Omental fat pad (tissue), 4 donors: ENCODE data around the gene BDKRB2. TPM values are rescaled to one million over a fixed set of nuclear protein-coding genes. Genes with fewer than 3 reads are reported as not detected.

ENCODE experiments used
- ATAC-seq: fragments of 150-250 bp; one replicate; pipeline ENCODE4 v1.9.1; 2016; ENCODE audit warnings: mild to moderate bottlenecking, moderate library complexity; ENCODE audit not compliant: low FRiP score
- DNase-seq: peaks from one replicate; pipeline ENCODE4 v3.0.0-alpha.2; 2019; ENCODE audit warnings: low spot score
- total RNA-seq, 4 donors: library from RNA; depleted of rRNA; stranded (reverse); fragments of >200 nt; gene quantifications; one replicate each; pipeline ENCODE4 v1.1.0, GENCODE V29; 2016
- TF ChIP-seq, protein P1 (sequence below), 3 donors: fragments of 450-650 bp; IDR thresholded peaks; one replicate each; pipeline ENCODE4 v1.5.1; 2016 to 2017; ENCODE audit warnings: antibody characterized with exemption in 3 of 3, mild to moderate bottlenecking in 3 of 3, moderate library complexity in 2 of 3

BDKRB2 gene
- total RNA-seq, result 10 to 100 TPM in 3 of 4 donors, 1 to 10 TPM in 1; 4.0 to 28.0 (median 12.1) TPM

DNA sequence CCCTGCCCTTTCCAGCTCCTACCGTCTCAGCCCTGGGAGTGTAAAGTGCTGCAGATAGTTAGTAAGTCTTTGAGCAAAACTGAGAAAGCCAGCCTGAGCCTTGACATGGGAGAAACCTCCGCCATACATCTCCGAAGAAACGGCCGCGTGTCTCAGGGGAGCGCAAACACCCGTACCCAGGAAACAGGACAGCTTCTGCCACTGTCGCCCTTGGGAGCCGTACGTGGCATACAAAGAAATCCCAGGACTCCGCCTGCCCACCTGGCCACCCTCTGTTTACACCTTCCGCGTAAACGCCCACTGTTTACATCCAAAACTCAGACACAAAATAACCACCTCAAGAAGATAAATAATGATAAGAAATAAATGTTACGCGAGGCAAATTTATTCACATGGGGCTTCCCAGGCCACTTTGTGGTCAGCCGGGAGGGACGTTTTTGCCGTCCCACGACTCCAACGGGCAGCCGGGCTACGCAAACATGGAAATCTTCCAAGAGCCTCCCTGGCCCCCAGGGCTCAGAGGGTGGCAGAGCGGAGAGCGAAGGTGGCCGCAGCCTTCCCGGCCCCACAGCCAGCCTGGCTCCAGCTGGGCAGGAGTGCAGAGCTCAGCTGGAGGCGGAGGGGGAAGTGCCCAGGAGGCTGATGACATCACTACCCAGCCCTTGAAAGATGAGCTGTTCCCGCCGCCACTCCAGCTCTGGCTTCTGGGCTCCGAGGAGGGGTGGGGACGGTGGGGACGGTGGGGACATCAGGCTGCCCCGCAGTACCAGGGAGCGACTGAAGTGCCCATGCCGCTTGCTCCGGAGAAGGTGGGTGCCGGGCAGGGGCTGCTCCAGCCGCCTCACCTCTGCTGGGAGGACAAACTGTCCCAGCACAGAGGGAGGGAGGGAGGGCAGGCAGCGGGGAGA, at the start of gene BDKRB2:
TSS of gene BDKRB2 (plus strand) at position 689 of the 908 bp plus-strand sequence. CDS start 32,269 bp downstream, outside the sequence.
- TF ChIP-seq, protein P1, sequence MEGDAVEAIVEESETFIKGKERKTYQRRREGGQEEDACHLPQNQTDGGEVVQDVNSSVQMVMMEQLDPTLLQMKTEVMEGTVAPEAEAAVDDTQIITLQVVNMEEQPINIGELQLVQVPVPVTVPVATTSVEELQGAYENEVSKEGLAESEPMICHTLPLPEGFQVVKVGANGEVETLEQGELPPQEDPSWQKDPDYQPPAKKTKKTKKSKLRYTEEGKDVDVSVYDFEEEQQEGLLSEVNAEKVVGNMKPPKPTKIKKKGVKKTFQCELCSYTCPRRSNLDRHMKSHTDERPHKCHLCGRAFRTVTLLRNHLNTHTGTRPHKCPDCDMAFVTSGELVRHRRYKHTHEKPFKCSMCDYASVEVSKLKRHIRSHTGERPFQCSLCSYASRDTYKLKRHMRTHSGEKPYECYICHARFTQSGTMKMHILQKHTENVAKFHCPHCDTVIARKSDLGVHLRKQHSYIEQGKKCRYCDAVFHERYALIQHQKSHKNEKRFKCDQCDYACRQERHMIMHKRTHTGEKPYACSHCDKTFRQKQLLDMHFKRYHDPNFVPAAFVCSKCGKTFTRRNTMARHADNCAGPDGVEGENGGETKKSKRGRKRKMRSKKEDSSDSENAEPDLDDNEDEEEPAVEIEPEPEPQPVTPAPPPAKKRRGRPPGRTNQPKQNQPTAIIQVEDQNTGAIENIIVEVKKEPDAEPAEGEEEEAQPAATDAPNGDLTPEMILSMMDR (IDR thresholded peaks at IDR 0.05), result no peak
- DNase-seq (no peak), ATAC-seq (peak; percentile 94)

DNA sequence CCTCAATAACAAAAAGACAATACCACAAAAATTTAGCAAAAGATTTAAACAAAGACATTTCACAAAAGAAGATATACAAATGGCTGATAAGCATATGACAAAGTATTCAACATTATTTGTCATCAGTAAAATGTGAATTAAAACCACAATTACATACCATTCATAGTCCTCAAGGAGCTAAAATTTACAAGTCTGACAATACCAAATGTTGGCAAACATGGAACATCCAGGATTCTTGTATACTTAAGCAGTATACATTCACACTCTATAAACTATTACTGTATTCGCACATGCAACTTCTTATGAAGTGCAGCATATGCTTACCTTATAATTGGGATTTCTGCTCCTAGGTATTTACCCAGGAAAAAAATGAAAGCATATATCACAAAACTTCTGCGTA, 49.7 kb upstream of the BDKRB2 start:
- DNase-seq (no peak), ATAC-seq (no peak)
- TF ChIP-seq, protein P1 (IDR thresholded peaks at IDR 0.05), result no peak

DNA sequence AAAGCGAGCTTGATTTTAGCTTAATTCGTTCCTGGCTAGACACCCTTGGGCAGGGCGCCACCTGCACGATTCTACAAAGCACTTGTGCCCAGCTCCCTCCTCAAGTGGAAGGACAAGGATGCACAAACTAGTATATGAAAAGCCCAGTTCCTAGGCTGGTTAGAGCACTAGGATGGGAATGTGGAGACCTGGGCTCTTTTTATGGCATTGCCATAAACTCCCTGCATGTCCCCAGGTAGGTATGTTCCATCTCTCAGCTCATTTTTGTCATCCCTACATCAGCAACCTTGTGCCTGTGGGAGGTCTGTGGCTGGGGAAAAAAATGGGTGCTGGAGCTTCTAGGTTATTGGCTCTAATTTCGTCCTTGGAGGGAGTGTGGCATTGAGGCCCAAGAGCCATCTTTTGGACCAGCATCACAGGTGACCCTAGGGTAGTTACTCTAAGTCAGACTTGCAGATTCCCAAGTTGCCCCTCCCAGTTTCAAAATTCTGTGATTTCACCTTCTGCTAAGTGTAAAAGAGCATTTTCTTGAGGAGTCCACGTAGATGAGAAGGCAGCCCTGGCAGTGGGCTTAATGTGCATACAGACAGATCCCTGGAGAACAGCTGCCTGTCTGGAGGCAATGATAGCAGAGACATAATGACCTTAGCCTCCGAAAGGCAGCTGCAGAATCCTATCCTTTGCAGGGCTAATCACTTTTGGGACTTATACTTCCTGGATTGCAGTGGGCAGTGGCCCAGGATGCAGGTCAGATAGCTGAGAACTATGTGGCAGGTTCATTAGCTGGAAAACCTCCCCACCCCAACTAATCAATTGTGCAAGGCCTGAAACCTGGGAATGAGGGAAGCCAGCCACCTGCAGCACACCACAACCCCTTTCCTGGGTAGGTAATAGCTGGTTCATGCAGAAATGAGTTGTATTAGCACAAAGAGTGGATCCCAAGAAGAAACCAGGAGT, 47.6 kb upstream of the BDKRB2 start:
- ATAC-seq (no peak), DNase-seq (no peak)
- TF ChIP-seq, protein P1 (IDR thresholded peaks at IDR 0.05), result no peak

DNA sequence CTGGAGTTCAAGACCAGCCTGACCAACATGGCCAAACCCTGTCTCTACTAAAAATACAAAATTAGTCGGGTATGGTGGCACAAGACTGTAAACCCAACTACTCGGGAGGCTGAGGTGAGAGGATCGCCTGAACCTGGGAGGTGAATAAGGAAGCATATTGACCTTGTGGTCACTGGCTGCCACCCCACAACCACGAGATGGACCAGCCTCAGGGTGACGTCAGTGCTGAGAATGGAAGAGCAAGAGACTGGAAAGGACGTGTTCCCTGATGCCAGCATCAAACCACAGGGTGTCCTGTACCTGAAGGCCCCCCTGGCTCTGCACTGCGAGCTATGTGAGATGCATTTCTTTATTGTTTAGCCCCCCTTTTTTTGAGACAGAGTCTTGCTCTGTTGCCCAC, 45.9 kb upstream of the BDKRB2 start:
- DNase-seq (no peak), ATAC-seq (no peak)
- TF ChIP-seq, protein P1 (IDR thresholded peaks at IDR 0.05), result no peak

DNA sequence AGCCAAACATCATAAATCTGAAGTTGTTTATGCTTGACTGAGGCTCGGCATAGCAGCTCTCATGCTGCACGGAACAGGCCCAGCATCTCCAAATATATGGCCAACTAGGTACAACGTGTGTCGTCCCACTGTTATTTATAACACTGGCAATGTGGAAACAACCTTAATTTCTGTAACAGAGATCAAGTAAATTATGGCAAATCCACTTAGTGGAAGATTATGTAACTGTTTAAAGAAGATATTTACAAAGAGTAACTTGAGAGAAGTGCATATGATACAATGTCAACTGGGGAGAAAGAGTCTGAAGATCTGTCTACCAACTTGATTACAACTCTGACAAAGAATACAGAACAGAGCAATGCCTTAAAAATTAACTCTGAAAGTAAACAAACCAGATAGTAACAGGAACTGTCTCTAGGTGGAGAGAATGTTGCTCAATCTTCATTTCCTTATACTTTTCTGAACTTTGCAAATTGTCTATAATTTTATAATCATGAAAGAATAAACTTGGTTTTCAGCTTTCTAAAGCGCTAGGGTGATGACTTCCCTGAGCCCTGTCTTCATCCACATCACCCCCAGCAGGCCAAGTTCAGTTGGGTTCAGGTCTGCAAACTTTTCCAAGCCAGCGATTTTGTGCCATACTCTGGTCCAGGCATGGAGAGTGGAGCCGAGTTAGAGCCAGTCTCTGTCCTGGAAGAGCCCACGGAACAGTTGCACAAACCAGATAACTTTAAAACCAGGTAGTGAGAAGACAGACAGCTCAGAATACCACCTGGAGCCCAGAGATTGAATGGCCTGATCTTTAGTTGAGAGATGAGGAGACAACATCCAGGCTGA, 44.3 kb upstream of the BDKRB2 start:
- TF ChIP-seq, protein P1 (IDR thresholded peaks at IDR 0.05), result no peak
- DNase-seq, result no peak

DNA sequence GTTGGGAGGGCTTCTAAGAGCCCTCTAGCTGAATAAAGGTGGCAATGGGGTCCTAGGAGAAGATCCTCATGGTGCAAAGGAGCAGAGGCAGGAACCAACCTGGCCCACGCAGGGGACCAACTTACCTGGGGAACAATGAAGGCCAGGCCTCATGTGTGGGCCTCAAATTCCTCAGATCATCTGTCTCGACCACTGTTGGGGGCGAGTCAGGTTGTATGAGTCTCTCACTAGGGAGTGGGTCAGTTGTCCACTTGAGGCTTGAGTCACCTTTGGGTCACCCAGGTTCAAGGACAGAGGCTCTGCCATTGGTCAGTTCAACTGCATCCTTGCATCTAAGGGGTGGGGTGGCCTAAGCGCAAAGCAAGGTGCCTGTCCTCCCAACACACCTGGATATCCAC, 43.7 kb upstream of the BDKRB2 start:
- ATAC-seq (no peak), DNase-seq (no peak)
- TF ChIP-seq, protein P1 (IDR thresholded peaks at IDR 0.05), result no peak

More for the DNA sequence above, 44.3 kb upstream of the BDKRB2 start:
- ATAC-seq, result no peak
